ENCODE results near the gene SLC1A1.

- TF ChIP-seq CTCF (IDR thresholded peaks at IDR 0.05), result no peak
- TF ChIP-seq REST (IDR thresholded peaks at IDR 0.05; ENCODE audit: insufficient read depth in 1 of 2, low read depth in 2 of 2, low read length in 1 of 2), result no peak
- TF ChIP-seq TCF7L2 (IDR thresholded peaks at IDR 0.05; ENCODE audit: low read depth, low read length), result no peak
Measured at GRCh38 chr9:4594994-4595393, 104.7 kb downstream of the SLC1A1 start.

Measured in Panc1 (cell line).